HepG2 (cell line): ENCODE data around the gene PDE8B. TPM values are rescaled to one million over a fixed set of nuclear protein-coding genes. Genes with fewer than 3 reads are reported as not detected.

ENCODE experiments used
- ATAC-seq: fragments of 200-7000 bp; cut with Tn5 transposase; 3 replicates; pipeline ENCODE4 v1.9.1; 2020; ENCODE audit warnings: mild to moderate bottlenecking, moderate library complexity
- BruUV-seq: library from RNA; stranded (reverse); fragments of 400-500 nt; replicated peaks from 2 replicates; lab custom pipeline; 2021; lab: Mats Ljungman, UMichigan
- CTCF ChIA-PET: fragments of 300-600 bp; formaldehyde crosslinking; extraction: SDS; loops from one replicate; lab custom pipeline; 2021; ENCODE audit warnings: low total read pairs, inconsistent platforms, low intra/inter-chr PET ratio; lab: Yijun Ruan, JAX
- POLR2A ChIA-PET: fragments of 350-600 bp; sonication (Branson Sonifier 250); formaldehyde crosslinking; loops from one replicate; lab custom pipeline; 2020; ENCODE audit warnings: antibody characterized with exemption, inconsistent platforms; lab: Yijun Ruan, JAX
- DNase-seq: peaks from one replicate; pipeline ENCODE4 v3.0.0-alpha.2; 2015; ENCODE audit warnings: low spot score
- FAIRE-seq: peaks from 3 replicates; lab custom pipeline; 2011; peaks lifted over from hg19 to GRCh38; lab: Jason Lieb, UNC
- H2AFZ ChIP-seq: one replicate; pipeline ENCODE4 v1.6.1; 2011; ENCODE audit warnings: low read length, inconsistent platforms
- H3K27ac ChIP-seq: fragments of 300-600 bp; 3 replicates; pipeline ENCODE4 v1.8.0; 2011; ENCODE audit warnings: mixed run types, mild to moderate bottlenecking, mixed read lengths, low read length, inconsistent platforms; ENCODE audit not compliant: insufficient read depth; ENCODE audit errors: extremely low read length
- H3K27me3 ChIP-seq, 2 experiments: fragments of 200-600 bp in 1 of 2; 2 replicates in 1 of 2; 3 replicates in 1 of 2; pipeline versions ENCODE4 v1.6.0 to v1.8.0; 2011; ENCODE audit warnings: low read length in 2 of 2, mild to moderate bottlenecking in 2 of 2, moderate library complexity in 2 of 2, inconsistent platforms in 1 of 2; ENCODE audit not compliant: insufficient read depth in 2 of 2, control insufficient read depth in 1 of 2
- H3K36me3 ChIP-seq, 2 experiments: fragments of 200-600 bp in 1 of 2; replicated peaks in 1 of 2; 2 replicates in 1 of 2; 3 replicates in 1 of 2; pipeline versions ENCODE4 v1.5.1 to v1.8.0; 2011; ENCODE audit warnings: low read length in 2 of 2, inconsistent platforms in 1 of 2; ENCODE audit not compliant: insufficient read depth in 2 of 2, control insufficient read depth in 1 of 2
- H3K4me1 ChIP-seq: 2 replicates; pipeline ENCODE4 v1.5.1; 2012; ENCODE audit warnings: low read length, inconsistent platforms; ENCODE audit not compliant: insufficient read depth
- H3K4me2 ChIP-seq: 2 replicates; pipeline ENCODE4 v1.6.0; 2011; ENCODE audit warnings: low read depth, low read length, inconsistent platforms
- H3K4me3 ChIP-seq, 3 experiments: fragments of 200-600 bp in 1 of 3; sonication (generic), shearing (Covaris generic) in 1 of 3; replicated peaks in 1 of 3; 2 replicates each; pipeline ENCODE4 v1.5.1; 2011 to 2016; ENCODE audit warnings: low read length in 3 of 3, inconsistent platforms in 2 of 3, low read depth in 2 of 3, mild to moderate bottlenecking in 2 of 3, control low read depth in 1 of 3, mixed read lengths in 1 of 3; ENCODE audit not compliant: insufficient read depth in 1 of 3
- H3K79me2 ChIP-seq: one replicate; pipeline ENCODE4 v1.6.1; 2011; ENCODE audit warnings: low read length, inconsistent platforms; ENCODE audit not compliant: insufficient read depth
- H3K9ac ChIP-seq: 2 replicates; pipeline ENCODE4 v1.6.0; 2011; ENCODE audit warnings: mild to moderate bottlenecking, low read depth, low read length, inconsistent platforms; ENCODE audit not compliant: insufficient read depth
- H3K9me3 ChIP-seq: 2 replicates; pipeline ENCODE4 v1.5.1; 2012; ENCODE audit warnings: mild to moderate bottlenecking, low read length
- H4K20me1 ChIP-seq: 2 replicates; pipeline ENCODE4 v1.6.0; 2011; ENCODE audit warnings: inconsistent platforms, mild to moderate bottlenecking, low read length, moderate library complexity; ENCODE audit not compliant: insufficient read depth
- CCDC6 ChIP-seq: sonication (generic); formaldehyde crosslinking; IDR thresholded peaks from 2 replicates; pipeline ENCODE4 v1.8.1; 2022; ENCODE audit warnings: mild to moderate bottlenecking, missing genetic modification reagents, moderate library complexity
- HIVEP1 ChIP-seq: sonication (generic); formaldehyde crosslinking; IDR thresholded peaks from 2 replicates; pipeline ENCODE4 v1.4.0; 2020; ENCODE audit warnings: mild to moderate bottlenecking, missing genetic modification reagents
- KLF15 ChIP-seq: sonication (generic); formaldehyde crosslinking; IDR thresholded peaks from 2 replicates; pipeline ENCODE4 v1.8.1; 2023; ENCODE audit warnings: borderline replicate concordance, mild to moderate bottlenecking, inconsistent platforms, missing genetic modification reagents, mixed read lengths
- MTA1 ChIP-seq: sonication (generic); formaldehyde crosslinking; IDR thresholded peaks from 2 replicates; pipeline ENCODE4 v1.4.0; 2020; ENCODE audit warnings: missing genetic modification reagents, mild to moderate bottlenecking, borderline replicate concordance
- NFE2 ChIP-seq: sonication (generic); formaldehyde crosslinking; IDR thresholded peaks from 2 replicates; pipeline ENCODE4 v1.4.0; 2020; ENCODE audit warnings: missing genetic modification reagents
- PHF8 ChIP-seq: sonication (generic); formaldehyde crosslinking; IDR thresholded peaks from 2 replicates; pipeline ENCODE4 v1.5.0; 2020; ENCODE audit warnings: missing genetic modification reagents
- SIX1 ChIP-seq: sonication (generic); formaldehyde crosslinking; IDR thresholded peaks from 2 replicates; pipeline ENCODE4 v1.4.0; 2020; ENCODE audit warnings: missing genetic modification reagents, borderline replicate concordance
- SMAD1 ChIP-seq: sonication (generic); formaldehyde crosslinking; IDR thresholded peaks from 2 replicates; pipeline ENCODE4 v1.4.0; 2020; ENCODE audit warnings: missing genetic modification reagents, low read depth, mild to moderate bottlenecking, borderline replicate concordance
- WGBS: methylation state at CpG from one replicate; pipeline ENCODE4 v1.1.6; 2017; ENCODE audit warnings: low lambda C conversion rate; 5-methylcytosine and 5-hydroxymethylcytosine counted together
- in situ Hi-C: cut with HindIII; loops from 2 replicates; pipeline ENCODE4 v1.10.0; 2017; ENCODE audit warnings: low pct_unique_long_range_greater_than_20kb; ENCODE audit not compliant: extremely low pct_ligation_motif_present
- intact Hi-C: fragments of 100-400 bp; cut with micrococcal nuclease; formaldehyde crosslinking; loops from one replicate; pipeline ENCODE4 v1.10.0; 2022; ENCODE audit not compliant: unreplicated experiment
- polyA plus RNA-seq, 8 experiments: library from polyadenylated mRNA; depleted of rRNA in 3 of 8; stranded (reverse) in 7 of 8; unstranded in 1 of 8; fragments of >200 nt; fragmentation: Illumina TruSeq in 4 of 8; extraction: Trizol in 4 of 8; gene quantifications; 2 replicates each; pipeline versions ENCODE4 v1.2.1 to v1.2.3, GENCODE V29; 2011 to 2016; ENCODE audit warnings: low read depth in 4 of 8, missing spikeins in 1 of 8, mixed read lengths in 1 of 8; ENCODE audit not compliant: insufficient read depth in 1 of 8
- total RNA-seq, 5 experiments: library from RNA; depleted of rRNA; stranded (reverse); fragments of >200 nt; fragmentation: Illumina TruSeq; extraction: Trizol; gene quantifications; 2 replicates each; pipeline ENCODE4 v1.2.3, GENCODE V29; 2016; ENCODE audit warnings: low read depth in 1 of 5
- TF ChIP-seq, protein P1 (sequence below): sonication (generic); formaldehyde crosslinking; IDR thresholded peaks from 2 replicates; pipeline ENCODE4 v1.5.0; 2020; ENCODE audit warnings: mild to moderate bottlenecking, missing genetic modification reagents, borderline replicate concordance
- TF ChIP-seq, protein P2 (sequence below): sonication (generic); formaldehyde crosslinking; IDR thresholded peaks from 2 replicates; pipeline ENCODE4 v1.8.0; 2023; ENCODE audit warnings: mild to moderate bottlenecking, missing genetic modification reagents

The PDE8B gene
- total and polyA plus RNA-seq, 2 of the 13 experiments (the other 11 are each of a cell fraction or from before 2014, with no cell fraction given), result 0.07 TPM; not detected in 1

DNA sequence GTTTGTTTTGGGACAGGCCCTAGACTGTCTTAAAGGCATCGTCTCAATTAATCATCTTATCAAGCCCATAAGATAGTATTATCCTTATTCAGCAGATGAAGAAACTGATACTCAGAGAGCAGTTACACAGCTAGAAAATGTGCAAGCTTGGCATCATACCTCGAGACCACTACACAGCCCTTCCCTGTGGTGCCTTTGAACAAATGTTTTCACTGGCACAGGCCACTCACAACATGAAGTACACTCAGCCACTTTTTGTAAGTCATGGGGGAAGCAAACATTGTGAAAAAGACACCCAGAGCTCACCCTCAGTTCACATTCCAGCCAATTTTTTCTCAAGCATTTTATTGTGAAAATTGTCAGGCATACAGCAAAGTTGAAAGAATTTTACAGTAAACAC is 159.1 kb downstream of the PDE8B start (continued):
- TF ChIP-seq, protein P1, sequence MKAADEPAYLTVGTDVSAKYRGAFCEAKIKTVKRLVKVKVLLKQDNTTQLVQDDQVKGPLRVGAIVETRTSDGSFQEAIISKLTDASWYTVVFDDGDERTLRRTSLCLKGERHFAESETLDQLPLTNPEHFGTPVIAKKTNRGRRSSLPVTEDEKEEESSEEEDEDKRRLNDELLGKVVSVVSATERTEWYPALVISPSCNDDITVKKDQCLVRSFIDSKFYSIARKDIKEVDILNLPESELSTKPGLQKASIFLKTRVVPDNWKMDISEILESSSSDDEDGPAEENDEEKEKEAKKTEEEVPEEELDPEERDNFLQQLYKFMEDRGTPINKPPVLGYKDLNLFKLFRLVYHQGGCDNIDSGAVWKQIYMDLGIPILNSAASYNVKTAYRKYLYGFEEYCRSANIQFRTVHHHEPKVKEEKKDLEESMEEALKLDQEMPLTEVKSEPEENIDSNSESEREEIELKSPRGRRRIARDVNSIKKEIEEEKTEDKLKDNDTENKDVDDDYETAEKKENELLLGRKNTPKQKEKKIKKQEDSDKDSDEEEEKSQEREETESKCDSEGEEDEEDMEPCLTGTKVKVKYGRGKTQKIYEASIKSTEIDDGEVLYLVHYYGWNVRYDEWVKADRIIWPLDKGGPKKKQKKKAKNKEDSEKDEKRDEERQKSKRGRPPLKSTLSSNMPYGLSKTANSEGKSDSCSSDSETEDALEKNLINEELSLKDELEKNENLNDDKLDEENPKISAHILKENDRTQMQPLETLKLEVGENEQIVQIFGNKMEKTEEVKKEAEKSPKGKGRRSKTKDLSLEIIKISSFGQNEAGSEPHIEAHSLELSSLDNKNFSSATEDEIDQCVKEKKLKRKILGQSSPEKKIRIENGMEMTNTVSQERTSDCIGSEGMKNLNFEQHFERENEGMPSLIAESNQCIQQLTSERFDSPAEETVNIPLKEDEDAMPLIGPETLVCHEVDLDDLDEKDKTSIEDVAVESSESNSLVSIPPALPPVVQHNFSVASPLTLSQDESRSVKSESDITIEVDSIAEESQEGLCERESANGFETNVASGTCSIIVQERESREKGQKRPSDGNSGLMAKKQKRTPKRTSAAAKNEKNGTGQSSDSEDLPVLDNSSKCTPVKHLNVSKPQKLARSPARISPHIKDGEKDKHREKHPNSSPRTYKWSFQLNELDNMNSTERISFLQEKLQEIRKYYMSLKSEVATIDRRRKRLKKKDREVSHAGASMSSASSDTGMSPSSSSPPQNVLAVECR (CRISPR knock-in tag), result no peak
- no peak for TF ChIP-seq SMAD1 (CRISPR knock-in tag)
- no peak for TF ChIP-seq HIVEP1 (CRISPR knock-in tag)

DNA sequence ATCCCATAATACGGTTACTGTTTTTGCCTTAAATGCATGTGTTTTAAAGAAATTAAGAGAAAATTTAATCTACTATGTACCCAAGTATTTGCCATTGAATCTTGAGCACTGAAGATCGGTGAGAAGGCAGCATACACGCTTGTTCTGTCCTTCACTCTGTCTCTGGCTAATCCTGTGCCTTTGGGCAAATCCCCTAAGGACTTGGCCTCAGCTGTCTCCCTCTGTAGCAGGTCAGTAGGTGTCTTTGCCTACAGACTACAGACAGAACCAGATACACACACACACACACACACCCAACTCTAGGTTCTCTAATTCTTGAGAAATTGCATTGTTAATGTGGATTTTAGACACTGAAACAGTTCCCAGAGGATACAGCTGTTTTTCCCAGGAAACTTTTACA is 164.2 kb downstream of the PDE8B start:
- H3K27ac ChIP-seq, result no peak overlapping the region
- no peaks in the 10 kb centered on the region for H3K36me3 ChIP-seq
- intact Hi-C loops, result no loop called here
- H3K9me3 ChIP-seq, result no peaks in the 10 kb centered on the region
- no TSS peak for BruUV-seq
- TF ChIP-seq CCDC6 (CRISPR knock-in tag), result no peak
- TF ChIP-seq, protein P2, sequence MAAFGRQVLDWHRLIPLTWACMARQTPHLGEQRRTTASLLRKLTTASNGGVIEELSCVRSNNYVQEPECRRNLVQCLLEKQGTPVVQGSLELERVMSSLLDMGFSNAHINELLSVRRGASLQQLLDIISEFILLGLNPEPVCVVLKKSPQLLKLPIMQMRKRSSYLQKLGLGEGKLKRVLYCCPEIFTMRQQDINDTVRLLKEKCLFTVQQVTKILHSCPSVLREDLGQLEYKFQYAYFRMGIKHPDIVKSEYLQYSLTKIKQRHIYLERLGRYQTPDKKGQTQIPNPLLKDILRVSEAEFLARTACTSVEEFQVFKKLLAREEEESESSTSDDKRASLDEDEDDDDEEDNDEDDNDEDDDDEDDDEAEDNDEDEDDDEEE (CRISPR knock-in tag), result no peak
- no peak for TF ChIP-seq MTA1 (CRISPR knock-in tag)
- no peak for TF ChIP-seq KLF15 (CRISPR knock-in tag)
- TF ChIP-seq SIX1 (CRISPR knock-in tag), result no peak
- no peak for TF ChIP-seq PHF8 (CRISPR knock-in tag)
- TF ChIP-seq NFE2 (CRISPR knock-in tag), result no peak
- TF ChIP-seq, all 625 proteins: peak for 0
- Histone ChIP-seq H3K4me3 (no peak overlapping the region), H3K27me3 (peaks cover 2 to 3% of the 10 kb centered on the region in 2 experiments; a peak in 1 of 5 replicates), H4K20me1 (no peaks in the 10 kb centered on the region), H3K4me1 (no peaks in the 10 kb centered on the region), H2AFZ (no peak overlapping the region), H3K79me2 (no peaks in the 10 kb centered on the region), H3K9ac (no peak overlapping the region), H3K4me2 (no peak overlapping the region)
- CTCF ChIA-PET, result no interaction called here
- no peak for FAIRE-seq
- in situ Hi-C loops, result no loop called here
- ATAC-seq, result no peak
- WGBS, result 30% methylated on average over 3 of the region's 3 CpGs
- DNase-seq, result no peak
- POLR2A ChIA-PET, result no interaction called here
